WTC11 (cell line): ENCODE measurements around the gene ANO1. TPM values are rescaled to one million over a fixed set of nuclear protein-coding genes. Genes with fewer than 3 reads are reported as not detected.

Experiments used
- ATAC-seq: fragments of 200-7000 bp; cut with Tn5 transposase; 2 replicates; pipeline ENCODE4 v1.10.0; 2021; ENCODE audit warnings: mild to moderate bottlenecking, moderate library complexity
- CTCF ChIA-PET: fragments of 300-600 bp; sonication (Branson Sonifier 250); formaldehyde crosslinking; loops from one replicate; lab custom pipeline; 2021; ENCODE audit warnings: antibody characterized with exemption; lab: Charles Lee
- POLR2A ChIA-PET: fragments of 350-600 bp; sonication (Branson Sonifier 250); formaldehyde crosslinking; loops from one replicate; lab custom pipeline; 2021; ENCODE audit warnings: antibody characterized with exemption; lab: Charles Lee
- DNase-seq: peaks from one replicate; pipeline ENCODE4 v3.0.0; 2021; ENCODE audit warnings: low spot score
- H3K27ac Mint-ChIP-seq: 2 replicates; pipeline ENCODE4 v1.8.0; 2021; ENCODE audit warnings: mixed read lengths
- H3K27me3 Mint-ChIP-seq: 2 replicates; pipeline ENCODE4 v1.8.0; 2021; ENCODE audit warnings: low read depth, mild to moderate bottlenecking, moderate library complexity, mixed read lengths
- H3K36me3 Mint-ChIP-seq: 2 replicates; pipeline ENCODE4 v1.8.0; 2021; ENCODE audit warnings: mixed read lengths
- H3K4me1 Mint-ChIP-seq: 2 replicates; pipeline ENCODE4 v1.8.0; 2022; ENCODE audit warnings: mixed read lengths
- H3K4me3 Mint-ChIP-seq: 2 replicates; pipeline ENCODE4 v1.8.0; 2021; ENCODE audit warnings: mild to moderate bottlenecking, moderate library complexity, mixed read lengths
- H3K9me3 Mint-ChIP-seq: 2 replicates; pipeline ENCODE4 v1.8.0; 2021; ENCODE audit warnings: mixed read lengths
- ELF4 ChIP-seq: sonication (generic); formaldehyde crosslinking; IDR thresholded peaks from 2 replicates; pipeline ENCODE4 v1.8.1; 2022; ENCODE audit warnings: low read depth, mild to moderate bottlenecking, moderate library complexity, missing genetic modification reagents
- FOXP4 ChIP-seq: sonication (generic); formaldehyde crosslinking; IDR thresholded peaks from 2 replicates; pipeline ENCODE4 v1.8.0; 2022; ENCODE audit warnings: mild to moderate bottlenecking, missing genetic modification reagents
- GABPB1 ChIP-seq: sonication (generic); formaldehyde crosslinking; IDR thresholded peaks from 2 replicates; pipeline ENCODE4 v1.8.1; 2023; ENCODE audit warnings: mild to moderate bottlenecking, missing genetic modification reagents
- GRHL2 ChIP-seq: fragments of 250-450 bp; sonication (Bioruptor Pico); IDR thresholded peaks from 2 replicates; pipeline ENCODE4 v1.8.0; 2022; ENCODE audit warnings: mild to moderate bottlenecking, moderate library complexity; ENCODE audit not compliant: insufficient replicate concordance, severe bottlenecking
- NFE2L1 ChIP-seq: sonication (generic); formaldehyde crosslinking; IDR thresholded peaks from 2 replicates; pipeline ENCODE4 v1.8.1; 2023; ENCODE audit warnings: missing genetic modification reagents
- NR2C2 ChIP-seq: sonication (generic); formaldehyde crosslinking; IDR thresholded peaks from 2 replicates; pipeline ENCODE4 v1.8.0; 2022; ENCODE audit warnings: mild to moderate bottlenecking, missing genetic modification reagents
- PRDM15 ChIP-seq: sonication (generic); formaldehyde crosslinking; IDR thresholded peaks from 2 replicates; pipeline ENCODE4 v1.8.0; 2022; ENCODE audit warnings: missing genetic modification reagents
- RORB ChIP-seq: fragments of 250-450 bp; sonication (Bioruptor Pico); IDR thresholded peaks from 2 replicates; pipeline ENCODE4 v1.9.0; 2021; ENCODE audit warnings: mild to moderate bottlenecking
- TEAD1 ChIP-seq: sonication (generic); formaldehyde crosslinking; IDR thresholded peaks from 2 replicates; pipeline ENCODE4 v1.8.0; 2022; ENCODE audit warnings: mild to moderate bottlenecking, missing genetic modification reagents
- ZNF121 ChIP-seq: sonication (generic); formaldehyde crosslinking; IDR thresholded peaks from 2 replicates; pipeline ENCODE4 v1.8.0; 2023; ENCODE audit warnings: missing genetic modification reagents
- ZNF232 ChIP-seq: sonication (generic); formaldehyde crosslinking; IDR thresholded peaks from 2 replicates; pipeline ENCODE4 v1.8.0; 2022; ENCODE audit warnings: mild to moderate bottlenecking, missing genetic modification reagents
- total RNA-seq: library from RNA; stranded (reverse); gene quantifications from 3 replicates; pipeline ENCODE4 v1.2.3, GENCODE V29; 2021
- TF ChIP-seq, protein P1 (sequence below): fragments of 250-450 bp; sonication (Bioruptor Pico); conservative IDR thresholded peaks from 2 replicates; pipeline ENCODE4 v1.9.0; 2021; ENCODE audit warnings: mild to moderate bottlenecking
- TF ChIP-seq, protein P2 (sequence below): fragments of 250-450 bp; sonication (Bioruptor Pico); IDR thresholded peaks from 2 replicates; pipeline ENCODE4 v1.9.0; 2021; ENCODE audit warnings: moderate library complexity, mild to moderate bottlenecking, inconsistent platforms, borderline replicate concordance
- TF ChIP-seq, protein P3 (sequence below): sonication (generic); formaldehyde crosslinking; conservative IDR thresholded peaks from 2 replicates; pipeline ENCODE4 v1.8.1; 2022; ENCODE audit warnings: mild to moderate bottlenecking, missing genetic modification reagents
- TF ChIP-seq, protein P4 (sequence below): sonication (generic); formaldehyde crosslinking; IDR thresholded peaks from 2 replicates; pipeline ENCODE4 v1.8.0; 2022; ENCODE audit warnings: mild to moderate bottlenecking, missing genetic modification reagents

The ANO1 gene
- total RNA-seq, 1 experiment from 2014 or later = 4.1 TPM

DNA sequence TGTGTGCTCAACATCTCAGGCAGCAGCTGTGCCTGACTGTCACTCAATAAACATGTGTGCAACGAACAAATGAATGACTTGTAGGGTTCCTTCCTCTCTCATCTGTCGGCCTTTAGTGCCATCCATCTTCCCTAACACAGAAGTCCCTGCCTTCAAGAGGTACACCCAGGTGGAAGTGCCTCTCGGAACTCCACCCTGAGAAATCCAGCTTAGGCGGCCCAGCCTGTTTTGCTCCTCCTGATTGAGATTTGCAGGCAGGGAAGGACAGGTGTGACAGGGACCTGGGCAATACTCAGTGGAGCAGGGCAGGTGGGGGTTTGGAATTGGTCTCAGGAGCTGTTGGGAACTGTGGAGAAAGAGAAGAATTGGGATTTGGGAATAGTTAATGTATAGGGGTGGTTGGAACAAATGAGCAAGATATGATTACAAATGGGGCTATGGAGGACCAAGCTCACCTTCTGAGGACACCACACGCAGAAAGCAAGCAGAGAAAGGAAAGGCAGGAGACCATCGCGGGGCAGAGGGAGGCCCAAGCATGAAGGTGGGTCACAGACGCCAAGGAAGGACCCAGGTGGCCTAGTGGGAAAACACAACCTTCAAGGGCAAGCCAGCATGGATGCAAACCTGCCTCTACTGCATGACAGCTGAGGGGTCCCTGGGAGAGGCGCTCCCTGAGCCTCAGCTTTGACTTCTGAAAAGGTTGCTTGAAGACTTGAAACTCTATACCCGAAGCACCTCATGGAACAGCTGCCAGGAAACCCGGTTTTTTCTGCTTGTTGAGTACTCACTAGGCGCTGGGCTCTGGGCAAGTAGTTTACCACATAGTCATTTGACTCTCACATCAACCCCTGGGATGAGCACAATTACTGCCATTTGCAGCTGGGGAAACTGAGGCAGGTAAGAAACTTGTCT lies 40.9 kb upstream of the ANO1 start:
- Mint-ChIP-seq H3K36me3 (peaks cover 16% of the 10 kb centered on the region), H3K4me3 (no peak overlapping the region)
- POLR2A ChIA-PET = no interaction called here
- DNase-seq = no peak
- CTCF ChIA-PET = interaction anchor here (1.0 to 1.1 kb wide), 2 partner anchors 11 to 118 kb away, joined by 3 to 4 read pairs; no protein-coding TSS in a partner anchor
- TF ChIP-seq GRHL2 (CRISPR knock-in tag) (no peak), FOXP4 (CRISPR knock-in tag) (no peak), ZNF232 (CRISPR knock-in tag) (no peak), NR2C2 (CRISPR knock-in tag) (no peak), NFE2L1 (no peak), GABPB1 (CRISPR knock-in tag) (no peak), PRDM15 (CRISPR knock-in tag) (no peak), RORB (CRISPR knock-in tag) (no peak), ZNF121 (CRISPR knock-in tag) (no peak), TEAD1 (CRISPR knock-in tag) (no peak), ELF4 (no peak)
- TF ChIP-seq, protein P1, sequence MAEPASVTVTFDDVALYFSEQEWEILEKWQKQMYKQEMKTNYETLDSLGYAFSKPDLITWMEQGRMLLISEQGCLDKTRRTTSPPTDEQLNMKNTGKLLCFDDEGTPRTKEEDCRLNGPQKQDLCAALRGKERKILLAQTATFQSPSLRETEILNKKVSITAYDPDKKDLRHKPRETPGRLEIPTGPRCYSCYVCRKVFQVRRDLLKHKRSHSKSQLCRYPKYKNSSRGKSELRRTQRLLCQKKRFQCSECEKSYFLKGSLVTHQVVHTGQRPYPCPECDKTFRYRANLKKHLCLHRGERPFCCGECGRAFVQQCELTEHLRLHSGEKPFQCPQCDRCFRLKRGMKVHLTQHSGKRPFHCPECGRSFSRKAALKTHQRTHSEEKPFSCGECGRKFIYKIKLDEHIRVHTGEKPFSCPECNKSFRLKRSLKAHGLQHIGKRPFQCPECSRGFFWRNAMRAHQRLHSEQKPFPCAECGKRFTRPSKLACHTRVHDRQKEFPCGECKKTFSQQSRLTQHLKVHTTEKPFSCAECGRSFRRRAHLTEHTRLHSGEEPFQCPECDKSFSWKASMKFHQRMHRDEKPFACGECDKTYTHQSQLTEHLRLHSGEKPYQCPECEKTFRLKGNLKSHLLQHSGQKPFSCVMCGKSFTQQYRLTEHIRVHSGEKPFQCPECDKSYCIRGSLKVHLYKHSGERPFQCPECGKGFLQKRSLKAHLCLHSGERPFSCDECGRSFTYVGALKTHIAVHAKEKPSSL = no peak
- TF ChIP-seq, protein P2, sequence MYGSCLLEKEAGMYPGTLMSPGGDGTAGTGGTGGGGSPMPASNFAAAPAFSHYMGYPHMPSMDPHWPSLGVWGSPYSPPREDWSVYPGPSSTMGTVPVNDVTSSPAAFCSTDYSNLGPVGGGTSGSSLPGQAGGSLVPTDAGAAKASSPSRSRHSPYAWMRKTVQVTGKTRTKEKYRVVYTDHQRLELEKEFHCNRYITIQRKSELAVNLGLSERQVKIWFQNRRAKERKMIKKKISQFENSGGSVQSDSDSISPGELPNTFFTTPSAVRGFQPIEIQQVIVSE = no peak
- TF ChIP-seq, protein P3, sequence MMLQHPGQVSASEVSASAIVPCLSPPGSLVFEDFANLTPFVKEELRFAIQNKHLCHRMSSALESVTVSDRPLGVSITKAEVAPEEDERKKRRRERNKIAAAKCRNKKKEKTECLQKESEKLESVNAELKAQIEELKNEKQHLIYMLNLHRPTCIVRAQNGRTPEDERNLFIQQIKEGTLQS = no peak
- TF ChIP-seq, protein P4, sequence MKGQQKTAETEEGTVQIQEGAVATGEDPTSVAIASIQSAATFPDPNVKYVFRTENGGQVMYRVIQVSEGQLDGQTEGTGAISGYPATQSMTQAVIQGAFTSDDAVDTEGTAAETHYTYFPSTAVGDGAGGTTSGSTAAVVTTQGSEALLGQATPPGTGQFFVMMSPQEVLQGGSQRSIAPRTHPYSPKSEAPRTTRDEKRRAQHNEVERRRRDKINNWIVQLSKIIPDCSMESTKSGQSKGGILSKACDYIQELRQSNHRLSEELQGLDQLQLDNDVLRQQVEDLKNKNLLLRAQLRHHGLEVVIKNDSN (CRISPR knock-in tag) = no peak
- TF ChIP-seq, all 79 proteins: peak for 0
- Mint-ChIP-seq H3K4me1 (peaks cover 6% of the 10 kb centered on the region), H3K27me3 (peaks cover 20% of the 10 kb centered on the region), H3K9me3 (peaks cover 50% of the 10 kb centered on the region), H3K27ac (no peak overlapping the region)
- ATAC-seq = no peak
